ENCODE results near the gene AFG3L2.

GRCh38 chr18:12315911-12316310 lies 61.1 kb downstream of the AFG3L2 start:
- TF ChIP-seq CTCF (conservative IDR thresholded peaks at IDR 0.05; ENCODE audit: low read depth in 2 of 2), result no peak
- TF ChIP-seq ETS1 (IDR thresholded peaks at IDR 0.05), result no peak
- TF ChIP-seq EZH2 (IDR thresholded peaks at IDR 0.05; ENCODE audit: low read depth, unreplicated experiment), result no peak
- TF ChIP-seq POLR2AphosphoS5 (IDR thresholded peaks at IDR 0.05; ENCODE audit: low read depth), result no peak
- TF ChIP-seq REST (IDR thresholded peaks at IDR 0.05; ENCODE audit: unreplicated experiment), result no peak
